MM.1S (cell line): ENCODE measurements around the gene CRTC2.

ENCODE experiments used
- DNase-seq: peaks from one replicate; pipeline ENCODE4 v3.0.0-alpha.2; 2015
- H2AFZ ChIP-seq: fragments of 300-600 bp; sonication (generic); 2 replicates; pipeline ENCODE4 v1.6.0; 2016; ENCODE audit warnings: antibody characterized with exemption, low read length
- H3F3A ChIP-seq: fragments of 300-600 bp; sonication (generic); 2 replicates; pipeline ENCODE4 v1.6.1; 2016; ENCODE audit warnings: mild to moderate bottlenecking, antibody characterized with exemption, low read length, moderate library complexity, mixed read lengths; ENCODE audit not compliant: insufficient read depth
- H3K27ac ChIP-seq: fragments of 300-600 bp; sonication (generic); 2 replicates; pipeline ENCODE4 v1.5.1; 2016; ENCODE audit warnings: mild to moderate bottlenecking, low read length
- H3K27me3 ChIP-seq: fragments of 300-600 bp; sonication (generic); replicated peaks from 2 replicates; pipeline ENCODE4 v1.6.0; 2016; ENCODE audit warnings: low read length; ENCODE audit not compliant: insufficient read depth
- H3K36me3 ChIP-seq: fragments of 300-600 bp; sonication (generic); replicated peaks from 2 replicates; pipeline ENCODE4 v1.6.1; 2016; ENCODE audit warnings: mild to moderate bottlenecking, low read length, mixed read lengths; ENCODE audit not compliant: insufficient read depth
- H3K4me1 ChIP-seq: fragments of 300-600 bp; sonication (generic); 2 replicates; pipeline ENCODE4 v1.6.1; 2016; ENCODE audit warnings: low read length, mixed read lengths
- H3K4me2 ChIP-seq: fragments of 300-600 bp; sonication (generic); 2 replicates; pipeline ENCODE4 v1.6.0; 2016; ENCODE audit warnings: low read depth, low read length
- H3K4me3 ChIP-seq: fragments of 300-600 bp; sonication (generic); 2 replicates; pipeline ENCODE4 v1.5.1; 2016; ENCODE audit warnings: low read length, mixed read lengths
- H3K79me2 ChIP-seq: fragments of 300-600 bp; sonication (generic); 2 replicates; pipeline ENCODE4 v1.6.1; 2016; ENCODE audit warnings: mixed run types, low read length, mixed read lengths
- H3K9ac ChIP-seq: fragments of 300-600 bp; sonication (generic); 2 replicates; pipeline ENCODE4 v1.6.1; 2016; ENCODE audit warnings: low read length, mixed read lengths
- H3K9me2 ChIP-seq: fragments of 300-600 bp; sonication (generic); replicated peaks from 2 replicates; pipeline ENCODE4 v1.6.1; 2016; ENCODE audit warnings: mild to moderate bottlenecking, low read length, mixed read lengths; ENCODE audit not compliant: insufficient read depth
- H3K9me3 ChIP-seq: fragments of 300-600 bp; sonication (generic); replicated peaks from 2 replicates; pipeline ENCODE4 v1.6.1; 2016; ENCODE audit warnings: mild to moderate bottlenecking, low read length, mixed read lengths; ENCODE audit not compliant: insufficient read depth
- H4K20me1 ChIP-seq: fragments of 300-600 bp; sonication (generic); 2 replicates; pipeline ENCODE4 v1.6.1; 2016; ENCODE audit warnings: mild to moderate bottlenecking, low read length, moderate library complexity, mixed read lengths; ENCODE audit not compliant: insufficient read depth
- CTCF ChIP-seq: fragments of 300-600 bp; sonication (generic); IDR thresholded peaks from 2 replicates; pipeline ENCODE4 v1.5.1; 2016; ENCODE audit warnings: antibody characterized with exemption, low read length, mixed read lengths
- EZH2 ChIP-seq: fragments of 300-600 bp; sonication (generic); optimal IDR thresholded peaks from 2 replicates; pipeline ENCODE3; 2017; ENCODE audit warnings: low read depth, mild to moderate bottlenecking, antibody characterized with exemption, low read length, mixed read lengths
- EZH2phosphoT487 ChIP-seq: fragments of 300-600 bp; sonication (generic); IDR thresholded peaks from 2 replicates; pipeline ENCODE4 v1.6.1; 2018; ENCODE audit warnings: antibody characterized with exemption, low read length

Gene CRTC2

DNA sequence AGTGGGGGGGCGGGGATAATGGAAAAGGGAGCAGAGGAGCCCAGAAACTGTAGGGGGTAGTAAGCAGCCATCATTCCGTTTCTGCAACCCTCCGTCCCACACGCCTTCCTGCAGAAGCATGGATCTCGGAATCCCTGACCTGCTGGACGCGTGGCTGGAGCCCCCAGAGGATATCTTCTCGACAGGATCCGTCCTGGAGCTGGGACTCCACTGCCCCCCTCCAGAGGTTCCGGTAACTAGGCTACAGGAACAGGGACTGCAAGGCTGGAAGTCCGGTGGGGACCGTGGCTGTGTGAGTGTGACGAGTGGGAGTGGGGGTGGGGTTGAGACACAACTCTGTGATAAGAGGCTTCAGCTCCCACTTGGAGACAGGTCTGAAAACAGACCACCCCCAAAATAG, 10.0 kb upstream of the CRTC2 start:
- H3K79me2 ChIP-seq = peaks cover 21% of the 10 kb centered on the region
- H3K9ac ChIP-seq = peak overlapping the region; percentile 84; the same call in 1 of the 2 replicates
- no peaks in the 10 kb centered on the region for H4K20me1 ChIP-seq
- H2AFZ ChIP-seq = peak overlapping the region; percentile 95
- H3K4me2 ChIP-seq = peak overlapping the region; percentile 98
- H3K27ac ChIP-seq = no peak overlapping the region
- no peak for DNase-seq
- no peaks in the 10 kb centered on the region for H3K9me2 ChIP-seq
- peak overlapping the region; percentile 80 for H3K4me3 ChIP-seq
- H3K27me3 ChIP-seq = no peaks in the 10 kb centered on the region
- H3K36me3 ChIP-seq = no peaks in the 10 kb centered on the region
- peaks cover 20% of the 10 kb centered on the region for H3K4me1 ChIP-seq
- H3K9me3 ChIP-seq = no peaks in the 10 kb centered on the region
- TF ChIP-seq CTCF (no peak), EZH2phosphoT487 (no peak), EZH2 (no peak)
- H3F3A ChIP-seq = peaks cover 37% of the 10 kb centered on the region

DNA sequence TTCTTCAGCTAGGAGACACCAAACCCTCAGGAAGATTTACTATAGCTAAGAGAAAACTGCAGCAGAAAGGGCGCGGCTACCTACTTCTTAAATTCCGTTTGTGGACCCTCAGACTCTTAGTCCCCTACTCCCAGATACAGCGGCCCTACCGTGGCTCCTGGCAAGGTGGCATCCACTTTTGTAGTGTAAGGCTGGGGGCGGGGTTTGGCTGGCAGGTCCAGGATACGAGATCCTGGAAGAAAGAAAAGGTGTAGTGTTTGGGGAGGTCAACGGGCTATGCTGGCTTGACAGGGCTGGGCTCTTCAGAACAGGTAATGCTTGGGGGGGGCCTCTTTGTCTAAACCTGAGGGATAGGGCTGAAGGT, 9.6 kb upstream of the CRTC2 start:
- Histone ChIP-seq H3K27me3 (no peaks in the 10 kb centered on the region), H3K36me3 (no peaks in the 10 kb centered on the region), H4K20me1 (no peaks in the 10 kb centered on the region), H3K9me2 (no peaks in the 10 kb centered on the region), H3K4me3 (peak overlapping the region; percentile 80), H3K4me1 (peaks cover 20% of the 10 kb centered on the region), H3K27ac (peak overlapping the region; percentile 88; the same call in 1 of the 2 replicates), H3F3A (peaks cover 35% of the 10 kb centered on the region), H2AFZ (peak overlapping the region; percentile 95), H3K4me2 (peak overlapping the region; percentile 98), H3K9ac (peak overlapping the region; percentile 84), H3K9me3 (no peaks in the 10 kb centered on the region), H3K79me2 (peaks cover 23% of the 10 kb centered on the region)
- TF ChIP-seq EZH2phosphoT487 (no peak), EZH2 (no peak), CTCF (no peak)
- DNase-seq = no peak

GRCh38 chr1:153967107-153967999, 8.9 kb upstream of the CRTC2 start, which contains the start of gene CREB3L4:
Gene CREB3L4 (plus strand): TSS chr1:153967902. CDS start chr1:153968526, 624 bp downstream.
- Histone ChIP-seq H3K79me2 (peaks cover 29% of the 10 kb centered on the region), H4K20me1 (no peaks in the 10 kb centered on the region), H3K27me3 (no peaks in the 10 kb centered on the region), H3K9me3 (no peaks in the 10 kb centered on the region), H3K9ac (peak within 1 kb of the TSS; percentile 84), H3K4me1 (peaks cover 23% of the 10 kb centered on the region), H3K27ac (peak within 1 kb of the TSS; percentile 88), H3K36me3 (no peaks in the 10 kb centered on the region), H3K4me3 (peak within 1 kb of the TSS; percentile 80), H3K4me2 (peak within 1 kb of the TSS; percentile 98), H2AFZ (peak within 1 kb of the TSS; percentile 95), H3F3A (peaks cover 29% of the 10 kb centered on the region), H3K9me2 (no peaks in the 10 kb centered on the region)
- peak; percentile 61 for TF ChIP-seq CTCF
- no peak for TF ChIP-seq EZH2
- no peak for TF ChIP-seq EZH2phosphoT487
- DNase-seq = peak; percentile 99
